ENCODE measurements around the gene ZNF423.
A peak's percentile ranks its signal among the peaks of the same experiment; 100 is the strongest.

ZNF423 gene

DNA sequence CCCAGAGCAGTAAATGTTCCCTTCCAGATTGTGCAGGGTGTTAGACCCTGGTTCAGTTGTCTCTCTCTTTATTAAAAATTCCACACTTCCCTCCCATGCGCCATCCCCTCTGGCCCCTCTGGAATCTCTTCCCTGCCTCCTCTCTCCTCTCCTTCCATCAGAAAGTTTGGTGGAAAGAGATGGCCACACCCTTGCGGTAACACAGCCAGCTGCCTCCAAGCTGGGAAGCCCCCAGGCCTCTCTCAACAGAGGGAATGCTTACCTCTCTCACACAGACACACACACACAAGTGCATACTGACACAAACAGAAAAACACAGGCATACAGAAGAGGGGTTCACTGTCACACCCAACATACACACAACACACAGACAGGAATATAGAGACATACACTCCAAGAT, 261.8 kb downstream of the ZNF423 start:
- DNase-seq: no peak

- no peak for DNase-seq
Measured at GRCh38 chr16:49593424-49594040, 262.4 kb downstream of the ZNF423 start.

- peak; percentile 11 for DNase-seq
Measured at GRCh38 chr16:49592546-49593423, 263.1 kb downstream of the ZNF423 start.

DNA sequence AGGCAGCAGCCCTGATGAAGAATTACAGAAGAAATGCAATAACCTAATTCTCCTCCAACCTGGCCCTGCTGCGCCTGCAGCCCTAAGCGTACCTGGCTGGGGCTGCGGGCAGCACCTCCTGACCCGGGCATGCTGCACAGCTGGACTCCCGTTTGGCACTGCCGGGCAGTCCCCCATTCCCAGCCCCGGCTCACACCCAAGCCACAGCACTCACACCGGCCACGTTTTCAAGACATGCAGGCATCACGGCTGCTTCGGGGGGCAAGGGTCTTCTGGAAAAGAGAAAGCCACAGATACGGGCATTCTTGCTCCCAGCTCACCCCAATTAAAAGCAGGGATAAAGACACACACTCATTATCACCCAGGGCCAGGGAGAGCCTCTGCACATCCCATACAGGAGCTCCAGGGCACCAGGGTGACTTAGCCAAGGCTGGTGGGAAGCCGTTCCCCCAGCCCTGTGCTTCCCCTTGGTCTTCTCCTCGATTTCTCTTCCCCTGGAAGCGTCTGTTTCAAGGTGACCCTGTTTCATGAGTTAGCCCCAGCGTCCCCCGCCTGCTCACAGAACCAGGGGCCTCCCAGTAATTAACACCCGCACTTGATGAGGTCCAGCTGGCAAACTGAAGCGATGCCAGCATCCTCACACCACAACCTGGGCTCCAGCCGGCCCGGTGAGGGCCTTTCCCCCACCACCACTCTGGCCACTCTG, 265.6 kb downstream of the ZNF423 start:
- no peak for DNase-seq

DNA sequence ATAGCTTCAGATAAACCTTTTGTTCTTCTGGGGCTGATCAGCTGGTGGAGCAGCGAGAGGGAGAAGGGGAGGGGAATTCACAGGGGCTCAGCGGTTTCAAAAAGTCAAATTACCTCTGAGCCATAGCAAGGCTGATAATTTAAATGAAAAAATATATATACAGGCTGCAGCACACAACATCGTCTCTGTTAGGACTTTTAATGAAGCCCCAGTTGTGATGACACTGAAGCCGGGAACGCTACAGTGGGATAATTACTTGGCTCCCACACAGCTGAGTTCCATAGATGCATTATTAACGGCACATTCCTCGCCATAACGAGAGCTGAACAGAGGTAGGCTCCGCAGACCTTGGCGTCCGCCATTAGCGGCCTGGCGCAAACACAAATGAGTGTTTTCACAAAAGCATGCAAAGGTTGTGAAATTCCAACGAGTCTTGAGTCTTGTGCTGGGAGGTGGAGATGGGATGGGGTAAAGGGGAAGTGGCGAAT, 266.3 kb downstream of the ZNF423 start:
- no peak for DNase-seq

- DNase-seq: no peak
Measured at GRCh38 chr16:49588729-49589384, 267.1 kb downstream of the ZNF423 start.

- DNase-seq: no peak
Measured at GRCh38 chr16:49588026-49588425, 267.9 kb downstream of the ZNF423 start.

GRCh38 chr16:49587511-49587910, 268.4 kb downstream of the ZNF423 start:
- no peak for DNase-seq

DNA sequence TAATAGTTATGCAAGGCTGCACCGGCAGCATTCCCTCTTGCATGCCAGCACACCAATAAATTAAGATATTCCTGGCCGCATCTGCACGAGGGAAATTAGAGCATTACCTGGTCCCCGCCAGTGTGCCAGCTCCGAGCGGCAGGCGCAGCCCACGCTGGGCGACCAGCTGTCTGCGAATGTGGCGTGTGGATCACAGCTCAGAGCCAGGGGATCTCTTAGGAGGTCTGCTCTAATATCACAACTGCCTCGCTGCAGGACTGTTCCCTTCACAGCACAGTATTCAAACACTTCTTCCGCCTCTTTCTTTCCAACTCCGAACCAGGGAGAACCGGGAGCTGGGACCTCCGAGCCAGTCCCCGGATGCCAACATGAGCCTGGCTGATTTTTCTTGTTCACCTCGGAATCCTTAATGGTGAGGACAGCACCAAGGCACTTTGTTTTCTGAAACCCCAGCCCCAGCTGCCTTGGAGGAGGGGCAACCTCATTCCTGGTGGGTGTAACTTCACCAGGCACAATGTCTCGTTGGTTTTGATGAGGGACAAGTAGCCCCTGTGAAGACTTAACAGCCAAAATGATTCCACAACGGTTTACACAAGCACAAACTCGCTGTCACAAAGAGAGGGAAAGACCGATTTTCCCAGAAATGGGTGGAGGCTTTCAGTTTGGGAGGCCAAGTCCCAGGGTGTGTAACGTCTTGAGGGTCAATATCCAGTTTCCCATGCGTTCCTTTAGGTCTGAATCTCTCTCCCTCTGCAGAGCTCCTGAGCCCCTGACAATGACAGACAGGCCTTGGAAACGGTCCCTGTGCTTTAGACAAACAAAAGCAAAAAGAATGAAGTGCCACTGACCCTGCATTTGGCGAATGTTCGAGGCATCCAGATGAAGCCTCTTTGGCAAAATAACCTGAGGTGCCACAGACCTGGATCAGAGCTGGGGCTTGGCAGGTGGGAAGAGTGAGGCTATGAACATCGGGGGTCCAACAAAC, 269.2 kb downstream of the ZNF423 start:
- DNase-seq: no peak

DNA sequence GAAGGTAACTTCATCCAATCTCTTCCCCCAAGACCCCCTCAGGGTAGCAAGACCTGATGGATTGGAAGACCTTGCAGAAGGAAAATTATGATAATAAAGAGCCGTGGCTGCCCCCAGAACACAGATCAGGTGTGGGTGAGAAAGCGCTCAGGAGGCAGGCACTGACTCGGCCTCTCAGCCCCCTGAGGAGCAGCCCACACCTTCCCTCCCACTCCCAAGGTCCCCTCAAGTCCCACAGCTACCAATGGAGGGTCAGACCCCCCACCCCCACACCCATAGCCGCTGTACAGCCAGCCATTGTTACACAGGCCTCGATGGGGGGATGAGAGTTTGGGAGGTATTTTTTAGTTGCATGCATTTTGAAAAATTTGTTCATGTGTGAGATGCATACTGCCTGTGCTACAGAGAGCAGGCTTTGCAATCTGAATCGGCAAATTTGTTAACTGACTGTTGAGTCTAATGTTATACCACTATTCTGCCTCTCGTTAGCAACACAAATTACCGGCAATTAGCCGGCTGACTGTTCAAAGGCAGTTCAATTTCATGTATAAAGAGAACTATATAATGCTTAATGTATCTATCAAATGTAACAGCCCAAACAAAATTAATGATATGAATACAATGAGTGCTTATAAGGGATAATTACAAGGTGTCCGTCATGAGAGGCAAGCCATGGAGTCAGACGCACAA, 270.6 kb downstream of the ZNF423 start:
- no peak for DNase-seq

GRCh38 chr16:49583911-49584310, 272.0 kb downstream of the ZNF423 start:
- DNase-seq: no peak

DNA sequence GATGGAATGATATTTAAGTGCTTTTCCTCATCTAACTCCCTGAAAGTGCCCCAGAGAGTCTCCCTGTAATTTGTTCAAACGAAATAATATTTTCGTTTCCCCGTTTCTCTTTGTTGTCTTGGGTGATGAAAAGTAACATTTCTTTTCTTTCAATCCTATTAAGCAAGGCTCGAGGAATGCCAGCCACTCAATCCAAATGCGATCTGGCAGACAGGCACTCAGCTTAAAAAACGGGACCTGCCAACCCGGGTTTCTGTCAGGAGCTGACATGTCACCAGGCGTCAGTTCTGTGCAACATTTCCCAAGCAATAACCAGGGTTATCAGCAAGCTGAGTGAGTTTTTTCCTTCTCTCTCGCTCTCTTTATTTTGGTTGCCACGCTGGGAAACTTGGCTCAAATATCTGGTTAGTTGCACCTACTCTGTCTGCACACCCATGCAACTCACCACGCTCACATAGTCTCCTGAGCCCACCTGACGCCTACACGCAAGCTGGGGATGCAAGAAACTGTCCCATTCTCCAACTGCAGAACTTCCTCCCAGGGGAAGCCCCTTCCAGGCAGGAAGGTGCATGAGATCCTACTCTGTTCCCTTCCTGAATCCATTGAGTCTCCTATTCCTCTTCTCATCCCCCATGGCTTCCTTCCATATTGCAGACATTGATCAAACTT, 274.1 kb downstream of the ZNF423 start:
- DNase-seq: no peak

DNA sequence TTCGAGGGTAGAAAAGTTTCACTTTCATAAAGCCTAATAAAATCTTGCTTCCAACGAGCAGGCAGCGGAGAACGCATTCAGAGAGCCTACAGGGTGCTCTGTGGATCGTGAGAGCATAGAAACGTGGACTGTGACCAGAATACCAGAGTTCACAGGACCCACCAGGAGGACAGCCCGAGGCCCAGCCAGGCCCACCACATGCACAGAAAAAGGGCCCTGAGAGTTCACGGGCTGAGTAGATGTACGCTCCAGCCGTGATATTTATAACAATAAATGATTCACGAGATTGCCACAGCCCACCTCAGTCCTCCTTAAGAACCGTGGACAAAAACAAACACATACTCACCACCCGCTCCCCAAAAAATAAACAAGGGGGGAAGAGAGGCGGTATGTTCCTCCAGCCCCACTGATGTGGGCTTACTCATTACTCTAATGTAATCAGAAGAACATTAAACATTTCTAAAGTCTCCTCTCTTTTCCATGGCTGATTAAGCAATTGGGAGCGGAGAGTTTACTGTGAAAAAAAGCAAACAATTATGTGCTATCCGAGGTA, 275.1 kb downstream of the ZNF423 start:
- no peak for DNase-seq

- DNase-seq: no peak
Measured at GRCh38 chr16:49578435-49579024, 277.4 kb downstream of the ZNF423 start.

DNA sequence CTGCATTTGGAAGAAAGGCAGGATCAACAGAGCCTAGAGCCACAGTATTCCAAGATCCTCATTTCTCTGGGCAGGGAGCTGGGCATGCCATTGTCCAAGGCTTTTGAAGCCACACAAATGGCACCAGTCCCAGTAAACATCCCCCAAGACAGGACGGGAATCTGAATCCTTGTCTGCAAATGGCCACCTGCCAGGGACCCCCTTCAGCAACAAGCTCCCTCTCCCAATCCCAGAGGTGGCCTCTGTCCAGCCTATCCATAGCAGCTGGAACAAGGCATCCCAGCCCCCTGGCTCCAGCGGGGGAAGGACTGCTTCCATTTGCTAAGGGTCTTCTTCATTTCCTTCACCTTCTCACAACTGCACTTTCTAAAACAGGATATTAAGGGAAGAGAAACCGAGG, 277.9 kb downstream of the ZNF423 start:
- DNase-seq: no peak

GRCh38 chr16:49576941-49577340, 279.0 kb downstream of the ZNF423 start:
- no peak for DNase-seq

DNA sequence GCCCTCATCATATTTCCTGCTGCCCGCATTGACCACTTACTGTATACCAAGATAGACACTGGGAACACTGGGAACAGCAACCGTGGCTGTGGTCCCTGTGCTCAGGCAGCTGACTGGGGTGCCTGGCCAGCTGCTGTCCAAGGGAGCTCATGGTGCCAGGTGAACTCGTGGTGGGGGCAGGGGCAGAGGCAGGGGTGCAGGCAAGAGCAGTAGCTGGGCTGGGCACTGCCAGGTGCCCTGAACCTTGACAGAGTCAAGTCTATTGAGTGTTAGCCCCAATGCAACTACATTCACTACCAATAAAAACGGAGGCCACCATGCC, 279.8 kb downstream of the ZNF423 start:
- DNase-seq: no peak

DNA sequence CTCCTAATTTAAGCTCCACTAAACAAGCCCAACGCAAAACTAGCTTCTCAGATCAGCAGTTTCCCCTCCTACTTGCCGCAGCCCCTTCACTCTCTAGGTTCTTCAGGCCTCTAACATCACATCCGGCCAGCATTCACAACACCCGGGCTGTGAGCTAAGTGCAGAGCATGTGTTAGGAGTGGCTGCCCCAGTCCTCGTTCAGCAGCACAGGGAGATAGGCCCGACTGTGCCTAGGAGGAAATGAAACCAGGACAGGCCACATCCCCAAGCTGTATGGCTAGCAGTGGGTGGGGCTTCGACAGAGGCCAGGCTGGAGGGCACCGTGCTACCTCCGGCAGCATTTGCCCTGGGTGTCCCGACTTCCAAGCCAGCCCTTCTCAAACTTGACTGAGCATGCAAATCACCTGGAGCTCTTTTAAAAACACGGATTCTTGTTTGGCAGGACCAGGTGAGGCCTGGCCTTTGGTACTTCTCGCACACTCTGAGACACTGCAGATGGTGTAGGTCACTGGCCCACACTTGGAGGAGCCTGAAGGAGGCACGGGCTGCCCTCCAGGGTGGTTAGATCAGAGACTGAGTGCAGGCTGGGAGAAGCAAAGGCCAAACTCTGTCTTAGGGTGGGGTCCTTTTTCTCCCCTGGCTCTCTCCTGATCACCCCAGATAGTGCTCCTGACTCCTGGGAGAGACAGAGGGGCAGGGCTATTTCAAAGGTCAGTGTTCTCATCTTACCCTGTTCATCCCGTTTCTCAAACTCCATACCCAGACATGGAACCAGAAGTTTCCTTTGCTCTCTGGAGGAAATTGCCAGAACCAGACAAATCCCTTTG, 280.4 kb downstream of the ZNF423 start:
- DNase-seq: no peak

DNA sequence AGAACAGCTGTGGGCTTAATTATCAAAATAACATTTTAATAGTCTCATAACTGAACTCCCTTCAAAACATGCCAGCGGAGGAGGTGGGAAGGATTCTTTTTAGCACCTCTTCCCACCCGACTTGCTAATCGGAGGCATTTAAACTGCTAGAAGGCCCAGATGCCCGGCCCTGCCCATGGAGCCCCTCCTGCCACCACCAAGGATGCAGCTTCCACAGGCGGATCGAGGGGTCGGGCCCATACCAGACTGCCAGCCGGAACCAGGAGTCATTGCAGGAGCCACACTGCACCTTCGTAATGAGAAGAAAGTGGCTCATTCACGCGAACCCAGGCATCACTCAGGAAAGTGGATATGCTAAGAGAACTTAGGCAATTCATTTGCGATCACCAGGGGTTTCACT, 281.1 kb downstream of the ZNF423 start:
- no peak for DNase-seq

Measured in activated T-cell treated with anti-CD3 and anti-CD28 coated beads for 4 hours (primary cell).